HG03558 (cell line): ENCODE results near the gene MCAM.

Experiments used
- ATAC-seq: cut with Tn5 transposase; IDR thresholded peaks from one replicate; pipeline ENCODE4 v1.9.1; 2021; ENCODE audit warnings: moderate number of reproducible peaks; ENCODE audit not compliant: unreplicated experiment; ENCODE audit errors: extremely low read depth

MCAM gene, protein sequence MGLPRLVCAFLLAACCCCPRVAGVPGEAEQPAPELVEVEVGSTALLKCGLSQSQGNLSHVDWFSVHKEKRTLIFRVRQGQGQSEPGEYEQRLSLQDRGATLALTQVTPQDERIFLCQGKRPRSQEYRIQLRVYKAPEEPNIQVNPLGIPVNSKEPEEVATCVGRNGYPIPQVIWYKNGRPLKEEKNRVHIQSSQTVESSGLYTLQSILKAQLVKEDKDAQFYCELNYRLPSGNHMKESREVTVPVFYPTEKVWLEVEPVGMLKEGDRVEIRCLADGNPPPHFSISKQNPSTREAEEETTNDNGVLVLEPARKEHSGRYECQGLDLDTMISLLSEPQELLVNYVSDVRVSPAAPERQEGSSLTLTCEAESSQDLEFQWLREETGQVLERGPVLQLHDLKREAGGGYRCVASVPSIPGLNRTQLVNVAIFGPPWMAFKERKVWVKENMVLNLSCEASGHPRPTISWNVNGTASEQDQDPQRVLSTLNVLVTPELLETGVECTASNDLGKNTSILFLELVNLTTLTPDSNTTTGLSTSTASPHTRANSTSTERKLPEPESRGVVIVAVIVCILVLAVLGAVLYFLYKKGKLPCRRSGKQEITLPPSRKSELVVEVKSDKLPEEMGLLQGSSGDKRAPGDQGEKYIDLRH

DNA sequence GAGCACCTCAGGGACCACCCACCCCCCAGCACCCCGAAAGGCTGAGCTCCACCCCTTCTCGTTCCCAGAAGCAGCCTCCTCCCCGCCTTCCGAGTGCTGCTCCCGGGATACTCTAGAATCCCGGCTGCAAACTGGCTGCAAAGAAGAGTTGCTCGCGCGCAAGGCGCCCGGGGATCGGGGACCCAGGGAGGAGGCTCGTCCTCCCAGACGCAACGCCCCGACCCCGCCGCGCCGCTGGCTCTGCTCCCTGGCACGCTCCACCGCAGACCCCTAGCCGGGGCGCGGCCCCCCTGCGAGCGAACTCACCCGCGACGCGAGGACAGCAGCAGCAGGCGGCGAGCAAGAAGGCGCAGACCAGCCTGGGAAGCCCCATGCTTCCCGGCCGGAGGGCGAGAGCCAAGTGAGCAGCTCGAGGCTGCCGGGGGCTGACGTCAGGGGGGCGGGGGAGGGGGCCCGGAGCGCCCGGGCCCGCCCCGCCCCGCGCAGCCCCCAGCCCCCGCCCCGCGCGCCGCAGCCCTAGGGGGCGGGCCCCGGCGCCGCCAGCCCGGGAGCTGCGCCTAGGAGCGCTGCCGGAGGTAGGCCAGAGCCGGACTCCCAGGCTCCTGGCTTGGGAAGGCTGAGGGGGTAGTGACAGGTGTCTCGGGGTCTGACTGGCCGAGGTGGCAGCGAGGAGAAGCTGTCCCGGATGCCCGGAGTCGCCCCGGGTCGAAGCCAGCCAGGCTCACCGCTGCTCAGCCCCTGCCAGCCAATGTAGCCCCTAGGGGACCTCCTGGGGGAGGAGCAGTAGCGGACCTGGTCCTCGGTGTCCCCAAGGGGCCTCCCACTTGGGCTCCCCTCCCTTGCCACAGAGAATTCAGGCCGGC is at the start of gene MCAM:
Gene MCAM (minus strand): TSS at position 402 of the 863 bp plus-strand sequence. CDS start 29 bp downstream, at position 373.
- ATAC-seq: no peak

DNA sequence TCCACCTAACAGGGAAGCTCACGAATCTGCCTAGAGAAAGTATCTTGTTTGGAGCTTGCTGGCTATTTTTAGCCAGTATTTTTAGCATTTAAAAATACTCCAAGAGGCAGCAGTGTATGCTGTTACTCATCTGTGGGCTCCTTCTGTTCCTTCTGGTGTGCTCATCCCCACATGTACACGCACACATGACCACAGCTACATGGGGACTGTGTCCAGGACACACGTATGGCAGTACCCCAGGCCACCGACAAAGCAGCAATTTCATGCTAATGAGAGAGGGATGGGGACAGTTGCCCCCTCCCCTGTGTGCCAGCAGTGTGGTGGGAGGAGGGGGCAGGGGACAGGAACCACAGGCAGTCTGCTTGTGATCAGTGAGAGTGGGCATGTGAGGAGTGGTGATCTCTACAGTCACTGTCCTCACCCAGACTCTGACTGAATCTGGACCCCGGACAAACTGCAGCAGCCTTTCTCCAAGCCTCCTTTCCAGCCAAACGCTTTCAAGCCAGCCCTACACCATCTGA is 48.2 kb upstream of the MCAM start:
- no peak for ATAC-seq

DNA sequence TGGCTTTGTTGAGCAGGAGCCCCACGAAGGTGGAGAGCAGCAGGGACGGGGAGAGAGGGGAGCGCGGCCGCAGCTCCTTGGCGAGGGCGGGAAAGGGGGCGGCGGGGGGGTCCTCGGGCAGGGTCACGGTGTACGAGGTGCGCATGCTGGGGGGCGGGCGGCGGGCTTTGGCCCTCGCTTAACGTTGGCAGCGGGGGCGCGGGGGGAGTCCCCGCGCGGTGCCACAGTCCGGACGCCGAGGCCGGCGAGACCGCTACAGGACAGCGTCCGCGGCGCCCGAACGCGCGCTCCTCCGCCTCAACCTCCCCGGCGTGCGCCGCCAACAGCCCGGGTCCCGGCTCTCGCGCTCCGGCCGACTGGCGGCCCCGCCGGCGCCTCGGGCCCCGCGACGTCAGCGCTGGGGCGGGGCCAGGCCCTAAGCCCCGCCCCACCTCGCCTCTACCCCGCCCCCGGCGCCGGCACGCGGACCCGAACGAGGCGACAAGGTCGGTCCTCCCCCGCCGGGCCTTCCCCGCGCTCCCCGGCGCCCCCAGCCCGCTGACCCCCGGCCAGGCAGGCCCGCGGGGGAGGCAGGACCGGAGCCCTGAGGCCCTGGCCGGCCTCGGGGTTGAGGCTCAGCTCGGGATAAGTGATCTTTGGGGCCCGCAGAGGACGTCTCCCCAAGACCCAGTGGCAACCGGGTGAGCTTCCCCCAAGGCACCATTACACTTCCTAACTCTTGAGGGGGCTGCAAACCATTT is 47.1 kb upstream of the MCAM start:
- ATAC-seq: no peak

DNA sequence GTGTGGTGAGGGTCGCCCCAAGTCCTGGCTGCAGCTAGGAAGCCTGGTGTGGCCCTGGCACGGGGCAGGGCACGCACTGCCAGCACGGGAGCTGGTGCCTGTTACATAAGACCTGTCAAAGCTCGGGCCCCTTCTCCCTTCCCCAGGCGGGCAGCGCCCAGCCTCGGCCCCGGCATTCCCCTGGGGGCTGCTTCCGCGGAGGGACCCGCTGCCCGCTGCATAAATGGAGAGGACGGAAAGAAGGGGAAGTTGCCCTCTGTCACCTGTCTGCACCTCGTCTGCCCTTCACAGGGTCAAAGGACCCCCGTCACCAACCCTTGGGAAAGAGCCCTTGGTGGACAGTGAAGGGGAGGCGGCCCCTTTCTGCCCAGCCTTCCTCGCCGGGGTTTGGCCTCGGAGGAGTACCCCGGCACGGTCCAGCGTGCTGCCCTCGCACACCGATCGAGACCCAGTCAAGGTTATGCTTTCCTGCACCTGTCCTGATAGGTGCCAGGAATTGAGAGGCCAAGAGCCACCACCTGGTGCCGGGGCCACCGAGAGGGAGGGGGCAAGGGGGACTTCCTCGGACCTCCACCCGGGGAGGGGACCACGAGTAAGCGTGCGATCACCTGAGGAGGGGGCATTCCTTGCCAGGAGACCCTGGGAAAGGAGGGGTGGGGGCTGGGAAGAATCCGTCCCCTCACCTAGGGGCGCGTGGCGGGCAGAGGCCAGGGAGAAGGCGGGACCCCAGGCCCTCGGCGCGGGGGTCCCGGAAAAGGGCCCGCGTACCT is 46.3 kb upstream of the MCAM start:
- ATAC-seq: no peak

DNA sequence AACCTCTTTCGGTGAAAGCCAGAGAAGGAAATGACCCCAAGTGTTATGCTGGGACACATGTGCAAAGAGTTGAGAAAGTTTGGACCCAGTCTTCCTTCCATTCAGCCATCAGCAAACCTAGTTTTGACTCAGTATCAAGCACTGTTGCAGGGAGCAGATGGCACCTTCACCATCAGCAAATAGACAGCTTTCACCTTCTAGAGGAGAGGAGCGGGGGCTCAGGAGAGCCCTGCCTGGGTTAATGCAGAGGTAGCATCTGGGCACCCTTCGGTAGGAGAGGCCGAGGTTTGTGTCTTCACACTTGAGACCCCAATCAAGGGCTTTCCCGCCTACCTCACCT is 45.8 kb upstream of the MCAM start:
- no peak for ATAC-seq

DNA sequence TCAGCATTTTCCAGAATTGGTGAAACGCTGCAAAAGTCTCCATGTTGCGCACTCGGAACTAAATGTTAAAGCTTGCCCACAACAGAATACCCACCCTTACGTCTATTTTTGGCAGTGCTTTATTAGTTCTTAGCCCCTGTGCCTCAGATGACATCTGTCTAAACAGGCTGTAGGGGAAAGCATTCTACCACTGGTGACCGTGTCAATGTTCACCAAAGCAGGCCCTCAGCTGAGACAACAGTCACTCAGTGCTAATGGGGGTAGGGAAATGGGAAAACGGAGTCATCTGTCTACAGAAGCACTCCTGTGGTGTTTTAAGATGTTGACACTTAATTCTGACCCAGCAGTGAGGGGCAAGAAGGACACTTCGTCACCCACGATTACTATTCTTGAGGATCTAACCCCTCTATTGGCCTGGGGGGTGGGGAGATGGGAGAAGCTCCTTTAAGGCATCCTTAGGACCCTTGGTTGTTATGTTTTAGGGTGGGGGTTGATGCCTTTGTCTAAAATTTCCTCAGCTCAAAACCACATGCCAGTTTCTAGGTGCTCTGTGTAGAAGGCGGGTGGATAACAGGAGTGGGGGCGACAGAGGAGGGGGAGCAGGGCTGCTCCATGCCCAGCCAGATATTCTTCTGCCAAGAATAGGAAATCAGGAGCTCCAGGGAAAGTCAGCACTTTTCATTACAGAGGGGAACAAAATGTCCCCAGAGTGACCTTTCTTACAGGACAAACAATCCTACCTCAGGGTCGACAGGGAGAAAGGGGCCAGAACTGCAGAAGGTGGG is 45.2 kb upstream of the MCAM start:
- ATAC-seq: no peak

DNA sequence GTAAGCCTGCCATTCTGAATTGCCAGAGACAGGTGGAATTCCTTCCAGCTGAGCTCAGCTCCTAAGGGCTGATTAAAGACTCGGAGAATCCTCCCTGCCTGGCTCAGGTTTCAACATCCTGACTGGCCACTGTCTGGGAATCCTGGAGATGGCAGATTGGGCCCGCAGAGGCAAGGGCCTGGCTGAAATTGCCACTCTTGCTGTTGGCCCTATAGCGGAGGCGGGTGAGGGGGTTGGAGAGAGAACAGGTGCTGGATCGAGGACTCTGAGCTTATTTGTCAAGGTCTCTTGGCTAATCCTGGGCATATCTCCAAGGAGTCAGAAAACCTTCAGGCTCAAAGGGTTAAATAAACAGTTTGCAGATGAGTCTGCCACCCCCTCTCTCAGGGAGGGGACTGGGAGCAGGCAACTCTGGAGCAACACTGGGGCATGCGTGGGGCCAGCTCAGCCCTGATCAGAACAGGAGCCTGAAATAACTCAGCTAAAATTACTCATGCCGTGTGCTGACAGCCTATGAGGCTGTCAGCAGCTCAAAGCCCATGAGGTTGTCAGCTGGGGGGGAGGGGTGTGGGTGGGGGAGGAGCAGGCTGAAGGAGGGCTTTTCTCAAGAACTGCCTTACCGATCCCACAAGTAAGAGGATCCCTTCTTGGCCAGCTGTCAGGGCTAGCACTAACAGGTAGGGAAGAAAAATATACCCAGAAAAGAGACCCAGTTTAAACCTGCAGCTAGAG is 44.3 kb upstream of the MCAM start:
- ATAC-seq: no peak

DNA sequence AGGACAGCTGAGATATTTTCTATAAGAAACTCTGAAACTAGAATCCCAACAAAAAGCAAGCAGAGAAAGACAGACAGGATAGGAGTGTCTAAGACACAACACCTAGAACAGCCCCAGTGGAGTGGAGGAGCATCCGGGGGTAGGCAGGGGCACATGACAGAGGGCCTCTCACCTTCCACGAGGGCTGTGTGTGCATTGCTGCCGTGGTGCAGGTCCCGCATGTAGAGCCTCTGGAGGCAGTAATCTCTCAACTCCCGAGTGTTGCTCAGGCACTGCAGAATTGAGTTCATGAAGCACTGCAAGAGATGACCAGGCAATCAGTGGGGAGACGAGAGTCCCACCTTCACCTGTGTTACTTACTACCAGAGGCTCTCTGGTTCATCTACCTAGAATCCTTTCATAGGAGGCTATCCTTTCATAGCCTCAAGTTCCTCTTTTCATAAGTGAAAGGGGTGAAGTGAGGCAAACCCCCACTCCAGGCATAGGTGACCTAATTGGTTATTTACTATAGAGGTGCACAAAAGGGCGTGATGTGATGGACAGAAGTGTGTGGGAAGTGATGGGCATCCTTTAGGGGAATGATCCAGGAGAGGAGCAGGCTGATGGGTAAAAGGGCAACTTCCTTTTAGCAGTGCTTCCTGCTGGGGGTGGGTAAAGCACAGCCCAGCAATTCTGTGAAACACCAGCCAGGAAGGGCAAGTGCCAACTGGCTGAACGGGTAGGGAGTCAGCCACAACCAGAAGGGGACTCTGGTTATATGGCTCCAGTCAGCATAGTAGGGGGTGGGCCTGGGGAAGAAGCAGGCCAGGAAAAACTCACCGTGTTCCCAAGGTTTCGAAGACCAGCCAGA is 42.7 kb upstream of the MCAM start:
- no peak for ATAC-seq

DNA sequence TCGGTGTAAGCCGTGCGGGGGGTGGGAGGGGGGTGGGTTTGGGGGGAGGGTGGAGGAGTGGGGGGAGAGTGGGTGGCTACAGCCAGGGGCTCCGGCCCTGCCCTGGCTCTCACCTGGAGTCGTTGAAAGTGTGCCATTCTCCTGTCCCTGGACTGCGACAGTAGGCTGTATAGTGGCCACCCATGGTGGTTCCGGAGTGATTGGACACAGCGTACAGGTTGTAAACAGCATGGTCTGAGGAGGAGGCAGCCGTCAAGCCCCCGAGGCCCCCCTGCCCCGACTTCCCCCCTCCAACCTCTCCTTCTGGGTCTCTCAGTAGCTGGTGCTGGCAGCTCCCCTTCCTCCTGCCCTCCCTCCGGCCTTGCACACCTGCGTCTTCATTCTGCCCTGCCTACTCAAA is 40.1 kb upstream of the MCAM start:
- no peak for ATAC-seq

DNA sequence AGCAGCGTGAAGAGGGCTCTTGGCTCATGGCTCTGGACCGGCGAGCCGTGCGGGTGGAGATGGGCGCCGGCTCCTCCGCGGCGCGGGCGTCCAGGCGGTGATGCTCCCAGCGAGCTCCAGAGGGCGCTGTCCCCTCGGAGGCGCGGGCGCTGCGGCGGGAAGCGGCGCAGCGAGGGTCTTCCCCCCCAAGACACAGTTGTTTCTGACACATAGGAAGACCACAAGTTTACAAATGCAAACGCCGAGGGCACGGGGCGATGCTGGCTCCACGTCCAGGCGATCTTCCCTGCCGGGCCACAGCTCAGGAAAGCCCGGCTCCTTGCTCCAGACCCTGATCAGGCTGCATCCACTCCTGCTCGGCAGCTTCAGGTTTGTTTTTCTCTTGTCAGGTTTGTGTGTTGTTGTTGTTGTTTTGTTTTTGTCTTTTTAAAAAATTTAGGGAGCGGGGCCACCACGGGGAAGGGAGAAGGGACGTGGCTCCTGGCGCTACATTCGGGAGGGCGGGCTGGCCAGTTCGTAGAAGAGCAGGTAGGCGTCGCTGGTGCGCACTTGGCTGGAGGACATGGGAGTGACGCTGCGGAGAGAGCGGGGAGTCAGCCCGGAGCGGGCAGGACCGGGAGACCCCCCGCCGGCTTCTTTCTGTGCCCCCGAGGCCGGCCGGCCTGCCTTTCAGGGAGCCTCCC is 39.6 kb upstream of the MCAM start:
- ATAC-seq: no peak

DNA sequence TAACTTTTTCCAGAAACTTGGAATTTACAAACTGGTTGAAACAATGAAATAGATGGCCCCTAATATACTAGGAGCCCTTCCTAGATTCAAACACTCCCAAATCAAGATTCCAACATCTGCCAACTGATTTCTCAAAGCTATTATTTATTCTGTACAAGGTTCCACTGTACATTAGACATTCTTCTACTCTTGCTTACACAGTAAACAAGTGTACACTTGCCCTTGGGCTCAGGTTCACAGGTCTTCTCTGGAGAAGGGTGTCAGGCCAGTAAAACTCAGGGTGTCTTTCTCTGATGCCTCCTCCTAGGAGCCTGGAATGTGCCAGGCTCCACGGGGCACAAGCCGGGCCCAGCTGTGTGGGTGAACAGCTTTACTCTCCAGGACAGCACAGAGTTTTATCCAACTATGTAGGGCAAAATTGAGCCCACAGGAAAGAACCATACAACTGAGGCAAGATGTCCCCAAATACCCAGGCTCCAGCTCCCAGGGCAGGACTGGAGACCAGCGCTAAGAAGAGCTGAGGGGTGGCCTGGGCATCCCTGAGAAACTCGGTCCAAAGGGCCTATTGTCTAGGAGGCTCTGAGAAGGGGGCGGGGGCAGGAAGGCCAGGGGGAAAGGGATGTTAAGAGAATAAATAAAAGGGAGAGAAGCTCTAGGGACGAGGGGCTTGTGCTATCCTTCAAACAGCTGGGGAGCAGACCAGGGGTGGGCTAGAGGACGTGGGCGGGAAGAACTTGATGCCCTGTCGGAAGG is 38.3 kb upstream of the MCAM start:
- ATAC-seq: no peak

DNA sequence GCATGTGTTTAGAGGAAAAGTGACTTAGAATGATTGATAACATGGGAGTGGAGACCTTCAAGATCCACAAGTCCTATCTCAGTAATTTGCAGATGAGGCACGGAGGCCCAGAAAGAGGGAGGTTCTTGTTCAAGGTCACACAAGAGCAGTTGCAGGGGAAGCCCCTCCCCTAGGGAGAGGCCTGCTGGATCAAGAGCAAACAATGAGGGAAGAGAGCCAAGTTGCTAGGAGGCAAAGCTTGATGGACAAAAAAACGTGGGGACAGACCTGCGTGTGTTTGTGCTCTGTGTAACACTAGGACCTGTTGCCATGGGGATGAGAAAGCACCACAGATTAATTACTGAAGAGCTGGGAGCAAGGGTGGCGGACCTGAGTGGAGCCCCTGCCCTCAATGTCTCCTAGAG is 35.9 kb upstream of the MCAM start:
- ATAC-seq: no peak

DNA sequence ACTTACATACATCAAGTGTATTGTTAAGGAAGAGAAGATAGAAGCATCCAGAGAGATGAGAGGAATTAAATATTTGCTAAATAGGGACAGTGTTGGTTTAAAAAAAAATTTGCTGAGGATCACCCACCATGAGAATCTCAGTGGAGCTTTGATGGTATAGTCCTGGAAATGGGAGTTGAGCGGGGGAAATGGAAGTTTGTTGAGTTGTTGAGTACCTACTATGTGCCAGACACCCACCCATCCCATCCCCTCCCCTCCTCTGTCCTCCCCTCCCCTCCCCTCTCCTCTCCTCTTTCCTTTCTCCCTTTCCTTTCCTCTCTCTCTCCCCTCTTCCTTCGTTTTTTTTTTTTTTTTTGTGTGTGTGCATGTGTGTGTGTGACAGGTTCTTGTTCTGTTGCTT is 34.3 kb upstream of the MCAM start:
- no peak for ATAC-seq

DNA sequence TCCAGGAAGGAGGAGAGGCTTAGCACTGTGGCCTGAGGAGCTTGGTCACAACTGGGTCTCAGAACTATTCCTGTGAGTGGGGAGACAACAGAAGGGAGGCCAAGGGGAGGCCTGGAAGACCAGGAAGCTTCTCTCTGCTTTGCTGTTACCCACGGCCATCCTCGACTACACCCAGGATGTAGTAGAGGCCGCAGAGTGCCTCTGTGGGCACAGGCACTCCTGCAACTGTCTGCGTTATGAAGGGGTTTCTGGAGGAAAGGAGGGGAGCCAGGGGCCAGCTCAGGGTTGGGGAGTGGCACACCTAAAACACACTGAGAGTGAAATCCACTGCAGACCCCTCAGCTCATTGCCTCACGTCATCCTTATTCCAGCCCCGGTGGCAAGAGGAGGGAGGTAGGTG is 33.4 kb upstream of the MCAM start:
- ATAC-seq: no peak

DNA sequence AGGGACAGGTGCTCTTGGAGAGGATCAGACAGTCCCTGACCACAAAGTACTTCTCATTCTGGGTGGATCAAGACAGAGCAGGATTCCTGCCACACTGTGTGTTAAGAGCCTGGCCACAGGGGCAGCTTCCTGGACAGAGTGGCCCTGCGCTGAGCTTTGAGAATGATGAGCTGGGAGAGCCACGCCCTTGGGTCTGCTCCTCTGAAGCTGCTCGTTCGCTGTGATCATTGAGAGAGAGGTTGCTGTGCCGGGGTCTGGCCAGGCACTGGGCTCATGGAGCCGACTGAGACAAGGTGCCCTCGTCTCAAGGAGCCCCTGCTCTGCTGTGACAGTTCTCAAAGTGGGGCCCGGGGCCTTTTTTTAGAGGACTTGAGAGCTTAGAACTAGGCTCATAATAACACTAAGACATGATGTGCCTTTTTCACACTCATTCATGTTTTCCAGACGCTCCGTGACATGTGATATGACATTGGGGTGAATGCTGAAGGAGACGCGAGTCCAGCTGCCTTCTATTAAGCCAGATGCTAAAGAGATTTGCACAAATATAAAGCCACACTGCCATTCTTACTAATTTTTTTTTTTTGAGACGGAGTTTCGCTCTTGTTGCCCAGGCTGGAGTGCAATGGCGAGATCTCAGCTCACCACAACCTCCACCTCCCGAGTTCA is 31.1 kb upstream of the MCAM start:
- no peak for ATAC-seq
